ENCODE measurements around the gene SRGAP2C.
"Not testable (repeated sequence)": the region's sequence is repeated elsewhere in the genome, so short reads cannot be mapped to it uniquely, and the experiment has no call there.

Gene SRGAP2C

DNA sequence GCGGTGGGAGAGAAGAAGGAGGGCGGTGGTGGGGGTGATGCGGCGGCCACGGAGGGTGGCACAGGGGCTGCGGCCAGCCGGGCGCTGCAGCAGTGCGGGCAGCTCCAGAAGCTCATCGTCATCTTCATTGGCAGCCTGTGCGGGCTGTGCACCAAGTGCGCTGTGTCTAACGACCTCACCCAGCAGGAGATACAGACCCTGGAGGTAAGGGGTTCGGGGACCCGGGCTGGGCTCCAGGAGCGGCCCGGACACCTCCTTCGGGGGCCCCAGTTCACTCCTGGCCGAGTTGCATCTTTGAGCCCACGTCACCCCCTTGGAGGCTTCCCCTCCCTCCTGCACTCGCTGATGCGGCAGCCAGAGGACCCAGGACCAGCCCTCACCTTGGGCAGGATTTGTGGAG is 212.3 kb downstream of the SRGAP2C start:
- FAIRE-seq; DNase-seq (ENCODE audit: extremely low spot score, insufficient read length, low read depth): not testable (repeated sequence)

DNA sequence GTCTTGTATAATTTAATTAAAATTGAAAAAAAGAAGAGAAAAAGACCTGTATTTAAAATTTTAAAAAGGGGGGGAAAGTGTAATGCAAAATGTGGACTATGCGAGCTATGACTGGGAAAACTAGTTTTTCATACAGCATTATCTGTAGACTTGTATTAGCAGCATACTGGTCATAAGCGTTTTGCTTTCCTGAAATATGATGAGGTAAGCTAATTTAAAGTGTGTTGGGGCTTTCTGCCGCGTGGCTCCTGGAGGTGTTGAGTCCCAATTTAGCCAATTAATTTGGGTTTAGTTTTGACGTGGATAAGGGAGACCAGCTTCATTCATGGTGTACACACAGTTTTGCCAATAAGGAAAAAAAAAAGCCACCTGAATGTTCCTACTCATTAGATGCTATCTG is 214.4 kb downstream of the SRGAP2C start:
- FAIRE-seq: not testable (repeated sequence)

DNA sequence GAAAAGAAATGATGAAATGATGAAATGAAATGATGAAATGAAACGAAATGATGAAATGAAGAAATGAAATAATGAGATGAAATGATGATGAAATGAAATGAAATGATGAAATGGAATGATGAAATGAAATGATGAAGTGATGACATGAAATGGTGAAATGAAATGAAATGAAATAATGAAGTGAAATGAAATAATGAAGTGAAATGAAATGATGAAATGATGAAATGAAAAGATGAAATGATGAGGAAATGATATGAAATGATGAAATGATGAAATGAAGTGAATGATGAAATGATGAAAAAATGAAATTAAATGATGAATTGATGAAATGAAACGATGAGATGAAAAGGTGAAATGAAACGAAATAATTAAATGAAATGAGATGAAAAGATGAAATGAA is 215.3 kb downstream of the SRGAP2C start:
- FAIRE-seq; DNase-seq (ENCODE audit: extremely low spot score, insufficient read length, low read depth): not testable (repeated sequence)

More for the DNA sequence above, 214.4 kb downstream of the SRGAP2C start:
- not testable (repeated sequence) for DNase-seq (ENCODE audit: extremely low spot score, insufficient read length, low read depth)

DNA sequence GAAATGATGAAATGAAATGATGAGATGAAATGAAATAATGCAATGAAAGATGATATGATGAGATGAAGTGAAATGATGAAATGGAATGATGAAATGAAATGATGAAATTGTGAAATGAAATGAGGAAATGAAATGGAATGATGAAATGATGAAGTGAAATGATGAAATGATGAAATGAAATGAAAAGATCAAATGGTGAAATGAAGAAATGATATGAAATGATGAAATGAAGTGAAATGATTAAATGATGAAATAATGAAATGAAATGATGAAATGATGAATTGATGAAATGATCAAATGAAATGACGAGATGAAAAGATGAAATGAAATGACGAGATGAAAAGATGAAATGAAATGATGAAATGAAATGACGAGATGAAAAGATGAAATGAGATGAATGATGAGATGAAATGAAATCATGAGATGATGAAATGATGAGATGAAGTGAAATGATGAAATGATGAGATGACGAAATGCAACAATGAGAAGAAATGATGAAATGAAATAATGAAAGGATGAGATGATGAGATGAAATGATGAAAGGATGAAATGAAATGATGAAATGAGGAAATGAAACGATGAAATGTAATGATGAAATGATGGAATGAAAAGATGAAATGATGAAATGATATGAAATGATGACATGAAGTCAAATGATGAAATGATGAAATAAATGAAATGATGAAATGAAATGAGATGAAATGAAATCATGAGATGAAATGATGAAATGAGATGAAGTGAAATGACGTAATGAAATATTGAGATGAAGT is 216.0 kb downstream of the SRGAP2C start:
- DNase-seq (ENCODE audit: extremely low spot score, insufficient read length, low read depth); FAIRE-seq: not testable (repeated sequence)

DNA sequence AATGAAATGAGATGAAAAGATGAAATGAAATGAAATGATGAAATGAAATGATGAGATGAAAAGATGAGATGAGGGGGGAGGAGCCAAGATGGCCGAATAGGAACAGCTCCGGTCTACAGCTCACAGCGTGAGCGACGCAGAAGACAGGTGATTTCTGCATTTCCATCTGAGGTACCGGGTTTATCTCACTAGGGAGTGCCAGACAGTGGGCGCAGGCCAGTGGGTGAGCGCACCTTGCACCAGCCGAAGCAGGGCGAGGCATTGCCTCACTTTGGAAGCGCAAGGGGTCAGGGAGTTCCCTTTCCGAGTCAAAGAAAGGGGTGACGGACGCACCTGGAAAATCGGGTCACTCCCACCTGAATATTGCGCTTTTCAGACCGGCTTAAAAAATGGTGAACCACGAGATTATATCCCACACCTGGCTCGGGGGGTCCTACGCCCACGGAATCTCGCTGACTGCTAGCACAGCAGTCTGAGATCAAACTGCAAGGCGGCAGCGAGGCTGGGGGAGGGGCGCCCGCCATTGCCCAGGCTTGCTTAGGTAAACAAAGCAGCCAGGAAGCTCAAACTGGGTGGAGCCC is 216.7 kb downstream of the SRGAP2C start:
- FAIRE-seq; DNase-seq (ENCODE audit: extremely low spot score, insufficient read length, low read depth): not testable (repeated sequence)

DNA sequence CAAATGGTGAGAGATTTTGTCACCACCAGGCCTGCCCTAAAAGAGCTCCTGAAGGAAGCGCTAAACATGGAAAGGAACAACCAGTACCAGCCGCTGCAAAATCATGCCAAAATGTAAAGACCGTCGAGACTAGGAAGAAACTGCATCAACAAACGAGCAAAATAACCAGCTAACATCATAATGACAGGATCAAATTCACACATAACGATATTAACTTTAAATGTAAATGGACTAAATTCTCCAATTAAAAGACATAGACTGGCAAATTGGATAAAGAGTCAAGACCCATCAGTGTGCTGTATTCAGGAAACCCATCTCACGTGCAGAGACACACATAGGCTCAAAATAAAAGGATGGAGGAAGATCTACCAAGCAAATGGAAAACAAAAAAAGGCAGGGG is 218.5 kb downstream of the SRGAP2C start:
- DNase-seq (ENCODE audit: extremely low spot score, insufficient read length, low read depth): not testable (repeated sequence)

DNA sequence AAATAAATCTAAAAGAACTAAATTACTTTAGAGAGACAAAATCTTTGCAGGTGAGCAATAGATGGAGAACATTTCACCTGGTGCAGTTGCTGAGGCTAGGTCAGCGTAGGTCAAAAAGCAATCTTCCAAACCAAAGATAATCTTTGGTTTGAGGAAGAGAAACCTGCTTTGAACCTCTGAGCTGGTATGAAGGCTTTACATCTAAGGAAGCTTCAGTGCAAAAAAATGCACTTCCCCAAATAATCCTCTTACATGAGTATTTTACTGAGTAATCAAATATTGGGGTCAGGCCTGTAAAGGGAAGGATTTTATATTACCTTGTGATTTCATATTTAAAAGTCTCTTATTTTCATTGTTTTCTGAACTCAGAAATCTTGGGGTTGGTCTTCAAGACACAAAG is 223.6 kb downstream of the SRGAP2C start:
- DNase-seq (ENCODE audit: extremely low spot score, insufficient read length, low read depth) (no peak), FAIRE-seq (no peak)

More for the DNA sequence above, 218.5 kb downstream of the SRGAP2C start:
- not testable (repeated sequence) for FAIRE-seq

DNA sequence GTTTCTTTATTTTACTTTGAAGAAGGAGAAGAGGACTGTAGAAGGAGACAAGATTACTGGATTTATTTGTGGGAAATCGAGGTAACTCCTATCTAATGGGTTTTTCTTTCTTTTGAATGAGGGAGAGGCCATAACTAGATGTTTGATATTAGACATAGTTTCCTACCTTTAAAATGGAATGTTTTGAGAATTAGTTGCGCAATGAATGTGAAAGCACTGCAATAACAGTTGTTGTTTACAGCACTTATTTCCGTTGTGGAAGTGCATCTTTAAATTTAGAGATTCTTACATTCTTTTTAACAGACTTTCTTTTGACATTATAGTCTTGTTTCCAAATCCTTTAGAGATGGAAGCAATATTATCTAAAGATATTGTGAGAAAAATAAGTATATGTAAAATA is 229.0 kb downstream of the SRGAP2C start:
- FAIRE-seq (no peak), DNase-seq (ENCODE audit: extremely low spot score, insufficient read length, low read depth) (no peak)

DNA sequence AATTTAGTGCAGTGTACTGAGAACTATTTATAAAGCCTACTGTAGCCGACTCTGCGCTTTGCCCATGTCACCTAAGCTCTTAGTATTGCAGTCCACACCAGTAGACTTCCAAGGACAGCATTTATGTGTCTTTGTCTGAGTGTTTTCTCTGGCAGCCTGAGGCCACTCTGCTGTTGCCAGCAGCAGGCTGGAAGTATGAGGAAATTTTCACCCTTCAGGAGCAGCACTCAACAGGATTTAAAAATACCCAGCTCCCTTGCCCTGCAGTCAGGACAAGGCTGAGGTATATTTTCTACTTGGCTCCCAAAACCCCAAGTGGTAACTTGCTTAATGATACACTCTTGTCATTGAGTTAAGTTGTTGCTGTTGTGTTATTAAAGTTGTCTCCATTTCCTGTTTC is 230.1 kb downstream of the SRGAP2C start:
- DNase-seq (ENCODE audit: extremely low spot score, insufficient read length, low read depth): no peak
- no peak for FAIRE-seq

DNA sequence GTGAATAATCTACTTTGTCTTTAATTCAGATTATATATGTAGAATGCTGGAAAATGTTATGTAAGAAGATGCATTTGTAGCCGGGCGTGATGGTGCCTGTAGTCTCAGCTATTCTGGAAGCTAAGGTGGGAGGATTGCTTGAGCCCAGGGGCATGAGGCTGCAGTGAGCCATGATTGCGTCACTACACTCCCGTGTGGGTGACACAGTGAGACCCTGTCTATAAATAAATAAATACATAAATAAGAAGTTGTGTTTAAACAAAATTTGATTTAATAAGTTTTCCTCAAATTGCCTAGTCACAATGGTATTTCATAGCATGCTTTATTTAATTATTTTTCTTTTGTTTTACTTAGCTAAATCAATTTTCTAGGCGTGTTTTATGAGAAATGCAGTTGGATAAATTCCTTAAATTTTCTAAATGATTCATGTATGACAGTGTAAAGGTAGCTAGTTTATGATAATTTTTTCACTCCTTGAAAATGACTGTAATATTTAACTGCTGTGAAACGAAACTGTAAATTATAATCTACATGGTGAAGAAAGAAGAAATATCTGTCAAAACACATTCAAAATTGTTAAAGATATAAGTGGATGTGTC is 232.6 kb downstream of the SRGAP2C start:
- no peak for DNase-seq (ENCODE audit: extremely low spot score, insufficient read length, low read depth)

DNA sequence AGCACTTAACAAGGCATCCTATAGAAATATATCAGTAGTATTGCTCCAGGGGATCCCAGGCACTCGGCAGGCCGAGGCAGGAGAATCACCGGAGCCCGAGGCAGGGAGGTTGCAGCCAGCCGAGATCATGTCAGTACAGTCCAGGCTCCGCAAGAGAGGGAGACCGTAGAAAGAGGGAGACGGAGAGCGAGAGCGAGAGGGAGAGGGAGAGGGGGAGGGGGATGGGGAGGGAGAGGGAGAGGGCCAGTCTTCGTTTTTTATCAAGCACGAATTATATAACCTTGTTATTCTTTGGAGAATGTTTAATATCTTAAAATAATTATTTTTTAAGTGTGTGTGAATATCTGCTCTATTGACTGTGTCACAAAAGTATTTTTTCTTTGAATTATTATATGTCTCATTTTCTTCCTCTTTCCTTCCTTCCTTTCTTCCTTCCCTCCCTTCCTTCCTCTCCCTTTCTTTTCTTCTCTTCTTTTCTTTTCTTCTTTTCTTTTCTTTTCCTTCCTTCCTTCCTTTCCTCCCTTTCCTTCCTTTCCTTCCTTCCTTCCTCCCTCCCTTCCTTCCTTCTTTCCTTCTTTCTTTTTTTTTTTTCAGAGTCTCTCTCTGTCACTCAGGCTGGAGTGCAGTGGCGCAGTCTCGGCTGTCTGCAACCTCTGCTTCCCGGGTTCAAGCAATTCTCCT is 233.7 kb downstream of the SRGAP2C start:
- no peak for DNase-seq (ENCODE audit: extremely low spot score, insufficient read length, low read depth)
- no peak for FAIRE-seq

More for the DNA sequence above, 232.6 kb downstream of the SRGAP2C start:
- no peak for FAIRE-seq

DNA sequence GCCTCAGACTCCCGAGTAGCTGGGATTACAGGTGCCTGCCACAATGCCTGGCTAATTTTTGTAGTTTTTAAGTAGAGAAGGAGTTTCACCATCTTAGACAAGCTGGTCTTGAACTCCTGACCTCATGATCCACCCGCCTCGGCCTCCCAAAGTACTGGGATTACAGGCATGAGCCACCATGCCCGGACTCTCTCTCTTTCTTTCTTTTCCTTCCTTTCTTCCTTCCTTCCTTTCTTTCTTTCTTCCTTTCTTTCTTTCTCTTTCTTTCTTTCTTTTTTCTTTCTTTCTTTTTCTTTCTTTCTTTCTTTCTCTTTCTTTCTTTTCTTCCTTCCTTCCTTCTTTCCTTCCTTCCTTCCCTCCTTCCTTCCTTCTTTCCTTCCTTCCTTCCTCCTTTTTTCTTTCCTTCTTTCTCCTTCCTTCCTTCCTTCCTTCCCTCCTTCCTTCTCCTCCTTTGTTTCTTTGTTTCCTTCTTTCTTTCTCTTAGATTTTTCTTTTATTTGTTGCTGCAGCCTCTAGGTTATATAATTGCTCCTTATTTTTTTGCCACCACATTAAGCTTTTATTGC is 234.4 kb downstream of the SRGAP2C start:
- DNase-seq (ENCODE audit: extremely low spot score, insufficient read length, low read depth); FAIRE-seq: not testable (repeated sequence)

DNA sequence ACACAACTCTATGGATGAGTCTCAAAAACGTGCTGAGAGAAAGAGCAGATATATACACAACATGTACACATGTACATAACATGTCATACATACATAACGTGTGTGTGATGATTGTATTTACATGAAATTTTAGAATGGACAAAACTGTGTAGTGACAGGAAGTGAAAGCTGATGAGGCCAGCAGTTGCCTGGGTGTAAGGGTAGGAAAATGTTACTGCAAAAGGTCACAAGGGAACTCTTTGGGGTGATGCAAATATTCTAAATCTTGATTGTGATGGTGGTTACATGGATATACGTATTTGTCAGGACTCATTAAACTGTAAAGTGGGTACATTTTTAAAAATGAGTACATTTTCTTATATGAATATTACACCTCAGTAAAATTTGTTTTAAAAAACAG is 236.7 kb downstream of the SRGAP2C start:
- peak; percentile 59 for FAIRE-seq

DNA sequence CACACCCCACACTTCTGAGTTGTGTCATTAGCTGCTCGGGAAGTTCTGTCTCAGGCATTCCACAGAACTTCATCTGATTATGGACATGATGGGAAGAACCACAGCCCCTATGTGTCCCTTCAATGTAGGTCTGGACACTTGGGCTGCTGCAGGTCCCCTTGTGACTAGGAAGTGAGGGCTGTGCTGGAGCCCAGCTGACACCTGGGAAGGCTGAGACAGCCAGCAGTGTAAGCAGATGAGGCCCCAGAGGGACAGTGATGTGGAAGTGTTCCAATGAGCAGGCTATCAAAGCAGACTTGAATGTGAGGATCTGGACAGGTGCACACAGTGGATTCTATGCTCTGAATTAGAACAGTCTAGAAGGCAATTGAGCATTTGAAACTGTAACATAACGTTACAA is 239.2 kb downstream of the SRGAP2C start:
- not testable (repeated sequence) for DNase-seq (ENCODE audit: extremely low spot score, insufficient read length, low read depth); FAIRE-seq

More for the DNA sequence above, 236.7 kb downstream of the SRGAP2C start:
- DNase-seq (ENCODE audit: extremely low spot score, insufficient read length, low read depth): not testable (repeated sequence)

DNA sequence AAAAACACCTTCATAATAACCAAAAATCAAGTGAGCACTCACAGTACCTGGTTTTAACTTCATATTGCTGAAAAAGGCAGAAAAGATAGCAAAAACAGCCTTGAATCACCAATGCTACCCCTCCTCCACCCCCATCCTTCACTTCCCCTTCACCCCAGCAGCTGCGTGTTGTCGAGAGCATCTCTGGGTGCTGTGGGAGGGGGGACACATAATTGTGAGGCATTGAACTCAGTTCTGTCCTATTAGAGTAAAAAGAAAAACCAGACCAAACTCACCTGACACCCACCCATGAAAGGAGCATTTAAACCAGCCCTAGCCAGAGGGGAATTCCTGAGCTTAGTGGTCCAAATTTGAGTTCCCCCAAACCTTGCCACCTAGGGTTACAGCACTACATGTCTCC is 248.7 kb downstream of the SRGAP2C start:
- DNase-seq (ENCODE audit: extremely low spot score, insufficient read length, low read depth); FAIRE-seq: not testable (repeated sequence)

DNA sequence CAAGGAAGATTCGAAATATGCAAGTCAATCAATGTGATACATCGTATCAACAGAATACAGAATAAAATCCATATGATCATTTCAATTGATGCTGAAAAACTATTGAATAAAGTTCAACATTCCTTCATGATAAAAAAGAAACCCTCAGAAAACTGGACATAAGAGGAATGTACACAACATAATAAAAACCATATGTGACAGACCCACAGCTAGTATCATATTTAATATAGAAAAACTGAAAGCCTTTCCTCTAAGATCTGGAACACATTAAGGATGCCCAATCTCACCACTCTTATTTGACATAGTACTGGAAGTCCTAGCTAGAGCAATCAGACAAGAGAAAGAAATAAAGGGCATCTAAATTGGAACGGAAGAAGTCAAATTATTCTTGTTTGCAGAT is 254.1 kb downstream of the SRGAP2C start:
- FAIRE-seq; DNase-seq (ENCODE audit: extremely low spot score, insufficient read length, low read depth): not testable (repeated sequence)

DNA sequence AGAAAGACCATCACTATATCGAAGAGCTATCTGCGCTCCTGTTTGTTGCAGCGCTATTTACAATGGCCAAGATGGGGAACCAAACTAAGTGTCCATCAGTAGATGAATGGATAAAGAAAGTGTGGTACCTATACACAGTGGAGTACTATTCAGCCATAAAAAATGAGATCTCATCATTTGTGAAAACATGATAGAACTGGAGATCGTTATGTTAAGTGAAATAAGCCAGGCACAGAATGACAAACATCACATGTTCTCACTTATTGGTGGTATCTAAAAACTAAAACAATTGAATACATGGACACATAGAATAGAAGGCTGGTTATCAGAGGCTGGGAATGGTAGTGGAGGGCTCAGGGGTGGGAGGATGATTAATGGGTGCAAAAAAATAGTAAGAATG is 256.2 kb downstream of the SRGAP2C start:
- no peak for DNase-seq (ENCODE audit: extremely low spot score, insufficient read length, low read depth)
- no peak for FAIRE-seq
